Uterus (tissue), 4 donors: ENCODE measurements around the gene C2CD4A. TPM values are rescaled to one million over a fixed set of nuclear protein-coding genes. Genes with fewer than 3 reads are reported as not detected.
"Not testable (repeated sequence)": the region's sequence is repeated elsewhere in the genome, so short reads cannot be mapped to it uniquely, and the experiment has no call there.

Experiments
- DNase-seq, 2 donors: peaks; one replicate each; pipeline ENCODE4 v3.0.0-alpha.2; 2019 to 2020
- H3K27ac ChIP-seq, 2 donors: fragments of 200-600 bp; sonication (generic); 1 replicate in 1 of 2; 2 replicates in 1 of 2; pipeline ENCODE4 v1.5.1; 2016 to 2018
- H3K27me3 ChIP-seq, 2 donors: fragments of 200-600 bp; sonication (generic); one replicate each; pipeline ENCODE4 v1.5.1; 2018 to 2019; ENCODE audit warnings: control low read depth in 1 of 2
- H3K36me3 ChIP-seq, 2 donors: fragments of 200-600 bp; sonication (generic); one replicate each; pipeline ENCODE4 v1.5.1; 2019; ENCODE audit warnings: control low read depth in 1 of 2
- H3K4me1 ChIP-seq, 2 donors: fragments of 200-600 bp; sonication (generic); one replicate each; pipeline ENCODE4 v1.5.1; 2018 to 2019; ENCODE audit warnings: control low read depth in 1 of 2
- H3K4me3 ChIP-seq, 2 donors: fragments of 200-600 bp; sonication (generic); 1 replicate in 1 of 2; 2 replicates in 1 of 2; pipeline ENCODE4 v1.5.1; 2018 to 2019; ENCODE audit warnings: mild to moderate bottlenecking in 1 of 2
- H3K9me3 ChIP-seq, 2 donors: fragments of 200-600 bp; sonication (generic); one replicate each; pipeline ENCODE4 v1.5.1; 2019; ENCODE audit warnings: control low read depth in 1 of 2
- POLR2A ChIP-seq, 2 donors: fragments of 450-650 bp; IDR thresholded peaks; one replicate each; pipeline ENCODE4 v1.6.1; 2016; ENCODE audit warnings: antibody characterized with exemption in 2 of 2, mild to moderate bottlenecking in 1 of 2, moderate library complexity in 1 of 2
- intact Hi-C: fragments of 100-400 bp; cut with DNase I; formaldehyde crosslinking; loops from one replicate; pipeline ENCODE4 v1.15.1; 2023; ENCODE audit warnings: low total_unique reads
- total RNA-seq, 4 donors: library from RNA; depleted of rRNA in 3 of 4; stranded (reverse); fragments of >200 nt in 3 of 4; gene quantifications; one replicate each; pipeline versions ENCODE4 v1.1.0 to v1.2.4, GENCODE V29; 2014 to 2023
- TF ChIP-seq, protein P1 (sequence below), 4 experiments: fragments of 200-600 bp in 2 of 4; fragments of 450-650 bp in 2 of 4; sonication (generic) in 2 of 4; IDR thresholded peaks; one replicate each; pipeline ENCODE4 v1.5.1; 2016 to 2019; ENCODE audit warnings: antibody characterized with exemption in 4 of 4, mild to moderate bottlenecking in 2 of 4, moderate library complexity in 1 of 4
- donor health status: DM: yes; HTN: yes; CAD: no.

C2CD4A gene
- total RNA-seq, 4 donors from 2014 or later: 0.21 TPM; not detected in 3

- Histone ChIP-seq H3K27me3 (no peaks in the 10 kb centered on the region), H3K9me3 (no peaks in the 10 kb centered on the region), H3K4me3 (no peak overlapping the region), H3K4me1 (no peaks in the 10 kb centered on the region), H3K27ac (no peak overlapping the region), H3K36me3 (no peaks in the 10 kb centered on the region)
- no peak for DNase-seq
- no peak for TF ChIP-seq POLR2A (IDR thresholded peaks at IDR 0.05)
- TF ChIP-seq, protein P1, sequence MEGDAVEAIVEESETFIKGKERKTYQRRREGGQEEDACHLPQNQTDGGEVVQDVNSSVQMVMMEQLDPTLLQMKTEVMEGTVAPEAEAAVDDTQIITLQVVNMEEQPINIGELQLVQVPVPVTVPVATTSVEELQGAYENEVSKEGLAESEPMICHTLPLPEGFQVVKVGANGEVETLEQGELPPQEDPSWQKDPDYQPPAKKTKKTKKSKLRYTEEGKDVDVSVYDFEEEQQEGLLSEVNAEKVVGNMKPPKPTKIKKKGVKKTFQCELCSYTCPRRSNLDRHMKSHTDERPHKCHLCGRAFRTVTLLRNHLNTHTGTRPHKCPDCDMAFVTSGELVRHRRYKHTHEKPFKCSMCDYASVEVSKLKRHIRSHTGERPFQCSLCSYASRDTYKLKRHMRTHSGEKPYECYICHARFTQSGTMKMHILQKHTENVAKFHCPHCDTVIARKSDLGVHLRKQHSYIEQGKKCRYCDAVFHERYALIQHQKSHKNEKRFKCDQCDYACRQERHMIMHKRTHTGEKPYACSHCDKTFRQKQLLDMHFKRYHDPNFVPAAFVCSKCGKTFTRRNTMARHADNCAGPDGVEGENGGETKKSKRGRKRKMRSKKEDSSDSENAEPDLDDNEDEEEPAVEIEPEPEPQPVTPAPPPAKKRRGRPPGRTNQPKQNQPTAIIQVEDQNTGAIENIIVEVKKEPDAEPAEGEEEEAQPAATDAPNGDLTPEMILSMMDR (IDR thresholded peaks at IDR 0.05): no peak
- intact Hi-C loops: no loop called here
These were observed 39.6 kb upstream of the C2CD4A start for GRCh38 chr15:62027263-62027565.

GRCh38 chr15:62027916-62028315 is 38.9 kb upstream of the C2CD4A start:
- Histone ChIP-seq H3K36me3 (no peaks in the 10 kb centered on the region), H3K4me3 (no peak overlapping the region), H3K9me3 (no peaks in the 10 kb centered on the region), H3K27ac (no peak overlapping the region), H3K27me3 (no peaks in the 10 kb centered on the region), H3K4me1 (no peaks in the 10 kb centered on the region)
- no peak for DNase-seq
- intact Hi-C loops: no loop called here
- no peak for TF ChIP-seq POLR2A (IDR thresholded peaks at IDR 0.05)
- TF ChIP-seq, protein P1 (IDR thresholded peaks at IDR 0.05): no peak

- no peak overlapping the region for H3K27ac ChIP-seq
- intact Hi-C loops: no loop called here
These were observed 31.4 kb upstream of the C2CD4A start for GRCh38 chr15:62035256-62035924.

DNA sequence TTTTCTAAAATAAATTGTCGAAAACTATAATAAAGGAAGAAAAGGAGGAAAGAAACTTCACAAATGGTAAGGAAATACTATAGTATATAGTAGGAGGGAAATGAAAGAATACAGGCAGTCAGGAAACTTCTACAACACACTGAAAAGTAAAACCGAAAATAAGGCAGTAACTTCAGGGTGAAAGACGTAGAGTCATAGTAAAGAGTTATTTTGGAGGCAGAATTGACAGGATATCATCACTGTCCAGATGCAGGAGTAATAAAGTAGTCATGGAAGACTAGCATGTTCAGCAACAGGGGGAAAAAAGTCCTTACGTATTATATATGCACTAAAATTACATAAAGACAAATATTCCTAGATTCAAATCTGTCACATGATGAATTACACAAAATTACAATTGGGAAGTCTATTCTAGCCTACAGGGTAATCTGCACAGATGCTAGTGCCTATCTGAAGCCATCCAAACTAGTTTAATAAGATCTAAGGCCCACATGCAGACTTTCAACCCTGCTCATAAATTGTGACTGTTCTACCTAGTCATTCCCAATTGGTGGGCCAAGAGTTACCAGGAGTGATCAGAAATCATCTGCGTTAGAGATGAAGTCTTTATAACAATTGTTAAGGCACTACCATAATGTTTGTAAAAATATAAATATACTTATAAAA is 20.6 kb upstream of the C2CD4A start:
- intact Hi-C loops: no loop called here
- no peak overlapping the region for H3K27ac ChIP-seq
- H3K36me3 ChIP-seq: no peaks in the 10 kb centered on the region
- H3K4me3 ChIP-seq: no peak overlapping the region
- no peak for TF ChIP-seq POLR2A (IDR thresholded peaks at IDR 0.05)
- TF ChIP-seq, protein P1 (IDR thresholded peaks at IDR 0.05): no peak
- no peak for DNase-seq
- H3K27me3 ChIP-seq: no peaks in the 10 kb centered on the region
- H3K4me1 ChIP-seq: no peaks in the 10 kb centered on the region
- no peaks in the 10 kb centered on the region for H3K9me3 ChIP-seq

More at GRCh38 chr15:62035256-62035924, 31.4 kb upstream of the C2CD4A start:
- no peaks in the 10 kb centered on the region for H3K36me3 ChIP-seq
- H3K27me3 ChIP-seq: no peaks in the 10 kb centered on the region
- no peaks in the 10 kb centered on the region for H3K9me3 ChIP-seq
- H3K4me3 ChIP-seq: no peak overlapping the region
- H3K4me1 ChIP-seq: no peaks in the 10 kb centered on the region
- no peak for TF ChIP-seq POLR2A (IDR thresholded peaks at IDR 0.05)
- TF ChIP-seq, protein P1 (IDR thresholded peaks at IDR 0.05): no peak
- no peak for DNase-seq

- DNase-seq: no peak
- no peak for TF ChIP-seq POLR2A (IDR thresholded peaks at IDR 0.05)
- TF ChIP-seq, protein P1 (IDR thresholded peaks at IDR 0.05): no peak
These were observed 19.4 kb upstream of the C2CD4A start for GRCh38 chr15:62047282-62047827.

GRCh38 chr15:62048254-62048653 is 18.5 kb upstream of the C2CD4A start:
- H3K27me3 ChIP-seq, H3K36me3 ChIP-seq, H3K4me1 ChIP-seq, H3K4me3 ChIP-seq, DNase-seq, intact Hi-C loops, H3K27ac ChIP-seq, H3K9me3 ChIP-seq: not testable (repeated sequence)

More at GRCh38 chr15:62047282-62047827, 19.4 kb upstream of the C2CD4A start:
- no peak overlapping the region for H3K27ac ChIP-seq
- no peaks in the 10 kb centered on the region for H3K36me3 ChIP-seq
- intact Hi-C loops: no loop called here
- H3K4me1 ChIP-seq: no peaks in the 10 kb centered on the region
- H3K9me3 ChIP-seq: no peaks in the 10 kb centered on the region
- no peaks in the 10 kb centered on the region for H3K27me3 ChIP-seq
- no peak overlapping the region for H3K4me3 ChIP-seq
